Hematopoietic multipotent progenitor cell treated with erythropoietin and hydrocortisone succinate and interleukin-3 and kit ligand, for 6 days (in vitro differentiated cells): ENCODE results near the gene A3GALT2.
A peak's percentile ranks its signal among the peaks of the same experiment; 100 is the strongest.

Experiments
- DNase-seq: peaks from one replicate; pipeline ENCODE4 v3.0.0-alpha.2; 2015

The A3GALT2 gene

DNA sequence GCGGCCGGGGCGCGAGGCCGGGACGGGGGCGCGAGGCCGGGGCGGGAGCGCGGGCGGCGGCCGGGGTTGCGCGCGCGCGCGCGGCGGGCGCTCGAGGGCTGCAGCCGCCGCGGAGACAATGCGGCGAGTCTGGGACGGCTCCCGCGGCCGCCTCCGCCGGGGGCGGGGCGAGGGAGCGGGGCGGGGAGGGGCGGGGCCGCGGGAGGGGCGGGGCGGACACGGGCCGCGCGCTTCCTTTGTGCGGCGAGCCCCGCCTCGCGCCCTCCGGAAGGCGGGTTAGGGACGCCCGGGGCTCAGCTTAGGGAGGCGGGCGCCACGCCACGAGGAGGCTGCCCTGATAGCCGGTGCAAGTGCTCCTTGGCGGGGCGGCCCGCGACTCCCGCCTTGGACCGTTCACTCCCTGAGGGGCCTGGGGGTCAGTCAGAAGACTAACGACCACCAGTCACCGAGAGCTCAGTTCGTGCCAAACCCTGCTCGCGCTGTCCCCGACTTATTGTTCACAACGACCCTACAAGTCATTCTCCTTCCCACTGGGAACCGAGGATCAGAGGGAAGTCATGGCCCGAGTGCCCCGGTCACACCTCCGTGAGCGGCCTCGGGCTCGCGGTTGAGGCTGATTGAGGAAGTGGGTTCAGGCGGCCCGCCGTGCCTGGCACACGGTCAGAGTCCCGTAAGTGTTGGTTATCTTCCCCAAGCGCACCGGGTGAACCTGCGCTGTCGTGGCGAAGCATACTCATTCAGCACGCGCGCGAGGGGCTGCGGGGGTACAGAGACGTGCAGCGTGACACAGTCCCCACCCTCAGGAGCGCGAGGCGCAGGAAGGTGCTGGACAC lies 29.1 kb upstream of the A3GALT2 start:
- DNase-seq: peak; percentile 90

DNA sequence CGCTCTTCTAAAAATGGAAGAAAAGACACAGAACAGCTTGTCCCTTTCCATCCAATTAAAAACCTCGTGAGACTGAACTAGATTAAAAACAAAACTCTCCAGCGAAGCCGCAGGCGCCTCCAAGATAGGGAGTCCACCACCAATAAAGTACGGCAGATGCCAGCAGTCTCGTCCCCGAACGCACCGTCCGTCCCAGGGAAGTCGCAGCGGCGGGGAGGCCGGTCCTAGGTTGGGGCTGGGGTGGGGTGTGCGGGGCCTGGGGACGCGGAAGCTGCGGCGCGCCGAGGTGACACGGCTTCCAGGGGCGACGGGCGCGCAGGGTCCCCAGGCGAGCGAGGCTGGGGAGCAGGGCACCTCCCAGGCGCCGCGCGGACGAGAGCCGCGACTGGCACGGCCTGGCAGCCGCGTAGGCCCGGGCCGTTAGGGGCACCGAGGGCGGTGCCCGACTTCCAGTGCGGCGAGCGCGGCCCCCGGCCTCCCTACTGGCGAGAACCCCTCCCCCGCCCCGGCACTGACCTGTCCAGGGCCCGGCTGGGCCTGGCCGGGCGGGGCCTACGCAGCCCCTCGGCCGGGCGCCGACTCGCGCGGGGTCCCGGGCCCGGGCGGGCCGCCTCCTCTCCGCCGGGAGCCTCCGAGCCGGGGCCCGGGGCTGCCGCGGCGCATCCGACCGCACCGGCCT lies 28.3 kb upstream of the A3GALT2 start:
- peak; percentile 67 for DNase-seq

GRCh38 chr1:33348676-33349080 lies 27.8 kb upstream of the A3GALT2 start:
- peak; percentile 38 for DNase-seq

DNA sequence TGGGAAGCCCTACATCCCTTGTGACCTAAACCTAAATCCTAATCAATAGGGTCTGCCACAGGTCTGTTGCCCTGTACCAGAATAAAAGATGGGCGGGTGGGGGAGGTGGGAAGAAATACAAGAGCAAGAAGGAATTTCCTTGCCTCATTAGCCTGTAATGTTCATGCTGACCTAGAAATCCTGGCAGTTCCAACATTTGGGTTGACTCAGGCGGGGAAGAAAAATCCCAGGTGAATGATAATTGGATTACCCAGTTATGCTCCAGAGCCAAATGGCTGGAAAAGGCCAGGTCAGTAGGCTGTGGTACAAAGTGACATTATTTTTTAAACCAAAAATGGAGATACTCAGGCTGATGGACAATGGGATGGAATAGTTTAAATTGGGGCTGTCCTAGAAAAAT lies 27.3 kb upstream of the A3GALT2 start:
- DNase-seq: no peak

DNA sequence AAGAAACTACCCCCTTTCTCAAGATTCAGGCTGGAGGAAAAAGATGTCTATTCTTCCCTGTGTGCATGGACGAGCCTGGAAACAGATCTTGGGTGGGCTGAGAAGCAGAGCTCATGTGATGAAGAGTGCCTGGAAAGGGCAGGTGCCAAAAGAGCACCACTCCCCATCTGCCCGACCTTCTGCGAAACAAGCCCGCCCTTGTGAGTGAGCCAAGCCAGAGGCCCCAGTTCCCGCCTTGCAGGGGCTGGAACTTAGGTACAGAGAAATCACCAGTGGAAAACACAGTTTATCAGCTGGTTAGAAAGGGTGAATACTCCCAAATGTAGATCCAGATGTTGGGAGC lies 26.7 kb upstream of the A3GALT2 start:
- DNase-seq: peak; percentile 60

GRCh38 chr1:33346927-33347649 lies 26.2 kb upstream of the A3GALT2 start:
- DNase-seq: no peak

- no peak for DNase-seq
Observed at GRCh38 chr1:33346533-33346926, 25.6 kb upstream of the A3GALT2 start.

GRCh38 chr1:33344896-33345560 lies 24.1 kb upstream of the A3GALT2 start:
- DNase-seq: no peak

DNA sequence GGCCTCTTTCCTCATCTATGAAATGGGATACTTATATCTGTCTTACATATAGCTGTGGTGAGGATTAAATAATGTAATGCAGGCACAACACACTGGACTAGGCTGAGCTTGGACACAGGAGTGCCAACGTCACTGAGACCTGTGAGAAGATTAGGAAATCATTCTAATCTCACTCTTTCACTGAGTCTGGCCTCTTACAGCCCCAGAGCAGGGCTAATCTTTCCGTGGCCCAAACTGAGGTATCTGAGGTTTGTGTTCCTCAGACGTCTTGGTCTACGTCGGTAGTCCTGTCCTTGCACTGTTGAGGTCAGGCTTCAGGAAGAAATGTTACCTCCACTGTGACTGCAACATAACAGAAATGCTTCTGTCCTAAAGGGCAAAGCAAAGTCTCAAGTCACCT lies 22.6 kb upstream of the A3GALT2 start:
- DNase-seq: peak; percentile 37

- no peak for DNase-seq
Observed at GRCh38 chr1:33342041-33342723, 21.3 kb upstream of the A3GALT2 start.

DNA sequence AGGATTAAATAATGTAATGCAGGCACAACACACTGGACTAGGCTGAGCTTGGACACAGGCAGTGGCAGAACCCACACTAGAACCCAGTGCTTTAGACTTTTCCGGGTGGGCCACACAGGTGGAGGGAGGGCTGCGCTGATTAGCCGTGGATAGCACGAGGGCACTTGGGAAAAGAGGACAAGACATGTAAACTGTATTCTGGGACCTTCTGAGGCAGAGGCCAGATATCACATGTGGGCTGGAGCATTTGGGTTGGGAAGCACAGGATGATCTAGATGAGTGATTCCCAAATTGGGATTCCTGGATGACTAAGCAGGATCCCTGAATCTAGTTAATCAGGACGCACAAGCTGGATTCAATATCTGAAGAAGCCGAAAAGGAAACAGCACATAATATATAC lies 20.3 kb upstream of the A3GALT2 start:
- no peak for DNase-seq

- no peak for DNase-seq
Observed at GRCh38 chr1:33339413-33339812, 18.5 kb upstream of the A3GALT2 start.

GRCh38 chr1:33338440-33339211 lies 17.7 kb upstream of the A3GALT2 start:
- peak; percentile 34 for DNase-seq

DNA sequence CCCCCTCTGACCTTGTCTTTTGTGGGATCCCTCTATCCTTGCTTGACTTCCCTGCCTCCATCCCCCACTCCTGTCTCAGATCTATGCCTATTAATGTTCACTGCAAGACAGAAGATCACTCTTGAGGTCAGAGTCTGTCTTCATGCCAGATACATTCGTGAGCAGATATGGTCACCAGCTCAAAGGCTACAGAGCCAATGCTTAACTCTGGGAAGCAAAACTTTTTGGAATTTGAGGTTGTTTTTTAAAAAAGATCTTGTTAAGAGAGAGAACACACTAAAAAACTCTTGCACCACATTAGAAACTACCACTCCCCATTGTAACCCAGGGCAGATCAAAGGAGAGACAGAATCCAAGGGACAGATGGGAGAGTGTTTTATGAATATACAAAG lies 17.1 kb upstream of the A3GALT2 start:
- no peak for DNase-seq

DNA sequence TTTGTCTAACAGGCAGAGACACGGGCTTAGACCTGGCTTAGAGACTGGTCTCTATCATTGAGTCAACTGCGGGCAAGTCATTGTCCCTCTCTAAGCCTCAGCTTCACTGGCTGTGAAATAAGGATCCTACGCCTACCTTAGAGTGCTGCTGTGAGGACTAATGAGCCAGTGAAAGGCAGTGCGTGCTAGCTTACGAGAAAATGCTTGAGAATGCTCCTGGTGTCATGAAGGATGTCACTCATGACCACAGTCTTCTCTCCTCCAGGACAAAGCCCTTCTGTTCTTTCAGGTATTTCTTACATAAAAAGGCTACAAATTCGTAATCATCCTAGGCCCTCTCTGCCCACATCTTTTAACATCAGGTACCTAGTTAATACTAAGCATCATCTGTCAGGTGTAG lies 16.5 kb upstream of the A3GALT2 start:
- DNase-seq: no peak

DNA sequence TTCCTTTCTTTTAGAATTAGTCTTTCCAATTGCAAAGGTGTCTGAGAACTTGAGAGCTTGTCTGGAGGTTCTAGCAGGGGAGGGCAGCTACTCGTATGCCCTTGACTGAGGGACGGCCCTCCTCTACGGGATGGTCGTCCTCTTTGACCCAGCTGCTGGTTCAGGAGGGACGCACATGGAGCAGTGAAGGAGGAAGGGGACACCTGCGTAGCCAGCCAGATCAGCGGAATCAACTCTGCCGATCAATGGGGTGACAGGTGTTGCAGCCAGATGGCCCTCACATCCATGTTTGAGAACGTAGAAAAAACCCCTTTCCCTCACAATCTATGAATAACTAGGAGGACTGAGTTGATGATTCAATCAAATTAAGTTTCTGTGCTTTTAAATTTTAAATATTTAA lies 15.7 kb upstream of the A3GALT2 start:
- no peak for DNase-seq

DNA sequence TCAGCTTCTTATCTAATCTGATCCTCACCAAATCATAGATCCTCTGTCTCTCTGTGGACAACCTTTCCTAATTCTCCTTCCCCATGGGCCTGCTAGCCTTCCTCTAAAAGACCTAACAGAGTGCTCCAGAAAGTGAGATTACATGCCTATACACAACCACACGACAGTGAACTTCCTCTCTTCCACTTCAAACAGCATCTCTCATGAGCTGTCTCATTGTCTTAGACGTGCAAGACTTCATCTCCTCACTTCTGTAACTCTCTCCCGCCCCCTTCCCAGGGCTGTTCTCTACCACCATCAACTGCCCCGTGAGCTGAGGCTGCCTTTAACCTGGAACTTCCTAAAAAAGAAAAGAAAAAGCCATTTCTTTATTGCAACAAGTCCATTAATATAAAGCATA lies 14.1 kb upstream of the A3GALT2 start:
- no peak for DNase-seq

DNA sequence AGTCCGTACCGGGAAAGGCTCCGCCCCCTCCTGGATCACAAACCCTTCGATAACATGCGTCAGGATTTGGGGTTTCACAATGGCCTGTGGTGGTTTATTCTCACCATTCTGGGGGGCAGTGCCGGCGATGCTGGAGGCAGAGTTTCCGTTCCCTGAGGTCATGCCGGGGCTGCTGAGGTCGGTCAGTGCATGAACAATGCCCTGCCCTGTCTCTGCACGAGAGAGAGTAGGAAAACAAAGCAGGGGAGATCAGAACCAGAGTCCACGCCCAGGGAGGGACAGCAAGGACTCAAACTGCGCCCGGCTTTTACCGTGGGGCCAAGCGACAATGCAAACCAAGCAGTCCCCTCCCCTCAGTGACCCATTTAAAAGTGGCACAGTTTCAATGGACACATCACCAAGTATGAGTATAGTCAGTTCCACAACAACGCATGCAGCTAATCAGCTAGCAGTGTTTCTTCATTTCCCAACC lies 13.2 kb upstream of the A3GALT2 start:
- DNase-seq: no peak

GRCh38 chr1:33332881-33333280 lies 12.0 kb upstream of the A3GALT2 start:
- no peak for DNase-seq

GRCh38 chr1:33332357-33332789 lies 11.5 kb upstream of the A3GALT2 start:
- no peak for DNase-seq

GRCh38 chr1:33331444-33332356 lies 10.8 kb upstream of the A3GALT2 start:
- DNase-seq: no peak
